Progenitor cell of endocrine pancreas (in vitro differentiated cells): Measurements from ENCODE around the gene SPSB1. TPM values are rescaled to one million over a fixed set of nuclear protein-coding genes. Genes with fewer than 3 reads are reported as not detected.

Experiments
- DNase-seq: peaks from one replicate; pipeline ENCODE4 v3.0.0; 2021; ENCODE audit warnings: low spot score; ENCODE audit not compliant: unreplicated experiment
- H3K27ac Mint-ChIP-seq: 2 replicates; pipeline ENCODE4 v1.8.0; 2021; ENCODE audit warnings: mild to moderate bottlenecking, moderate library complexity, mixed read lengths
- H3K27me3 Mint-ChIP-seq: 2 replicates; pipeline ENCODE4 v1.8.0; 2021; ENCODE audit warnings: mixed read lengths
- H3K36me3 Mint-ChIP-seq: 2 replicates; pipeline ENCODE4 v1.8.0; 2022; ENCODE audit warnings: mixed read lengths; ENCODE audit not compliant: insufficient read depth
- H3K4me1 Mint-ChIP-seq: 2 replicates; pipeline ENCODE4 v1.8.0; 2021; ENCODE audit warnings: low read depth, mixed read lengths
- H3K4me3 Mint-ChIP-seq: 2 replicates; pipeline ENCODE4 v1.8.0; 2021; ENCODE audit warnings: low read depth, mild to moderate bottlenecking, moderate library complexity, mixed read lengths
- H3K9me3 Mint-ChIP-seq: 2 replicates; pipeline ENCODE4 v1.8.0; 2021; ENCODE audit warnings: low read depth, mixed read lengths
- long read RNA-seq: library from polyadenylated mRNA; unstranded; transcript quantifications from one replicate; pipeline ENCODE4 v2.0.0, GENCODE V29; 2020
- total RNA-seq: library from RNA; stranded (reverse); gene quantifications from 2 replicates; pipeline ENCODE4 v1.2.1, GENCODE V29; 2021
- TF ChIP-seq, protein P1 (sequence below): fragments of 200-600 bp; sonication (generic); IDR thresholded peaks from one replicate; pipeline ENCODE4 v1.5.0; 2021; ENCODE audit warnings: antibody characterized with exemption, mild to moderate bottlenecking; ENCODE audit not compliant: unreplicated experiment

Gene SPSB1
- 5.5 and 6.6 TPM in 2 replicates for total RNA-seq
- long read RNA-seq, result 0 reads

DNA sequence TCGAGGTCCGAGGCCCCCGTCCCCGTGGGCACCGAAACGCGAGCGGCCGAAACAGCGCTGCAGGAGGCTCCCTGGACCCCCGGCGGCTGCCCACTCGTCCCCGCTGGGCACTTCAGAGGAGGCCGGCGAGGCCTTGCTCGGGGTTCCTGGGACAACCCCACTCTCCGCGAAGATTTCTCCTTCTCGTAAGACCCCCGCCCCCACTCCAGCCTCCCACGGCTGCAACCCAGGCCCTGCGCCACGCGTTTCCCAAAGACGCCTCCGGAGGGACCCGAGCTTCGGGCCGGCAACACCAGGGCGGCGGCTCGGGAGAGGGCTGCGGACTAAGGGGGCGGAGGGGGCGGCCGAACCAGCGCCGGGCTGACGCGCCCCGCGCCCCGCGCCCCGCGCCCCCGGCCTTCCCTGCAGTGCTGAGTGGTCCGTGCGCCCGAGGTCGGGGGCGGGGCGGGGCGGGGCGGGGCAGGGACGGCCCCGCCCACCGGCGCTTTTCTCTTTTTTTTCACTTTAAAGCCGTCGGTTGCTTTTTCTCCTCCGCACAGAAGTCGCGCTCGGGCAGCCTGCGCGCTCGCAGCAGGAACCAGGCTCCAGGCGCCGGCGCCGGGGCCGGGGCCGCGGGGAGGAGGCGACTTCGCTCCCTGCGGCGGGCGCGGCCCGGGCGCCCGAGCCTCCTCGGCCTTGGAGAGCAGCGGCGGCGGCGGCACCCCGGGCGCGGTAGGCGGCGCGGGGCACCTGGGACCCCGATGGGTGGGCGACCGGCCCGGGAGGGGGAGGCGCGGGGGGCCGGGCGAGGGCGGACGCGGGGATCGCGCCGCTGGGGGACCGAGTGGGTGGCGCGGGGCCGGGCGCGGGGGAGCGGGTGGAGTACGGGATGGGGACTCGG is at the start of gene SPSB1:
TSS of gene SPSB1 (plus strand) at position 534 of the 880 bp plus-strand sequence. CDS start 62,998 bp downstream, outside the sequence.
- H3K27me3 Mint-ChIP-seq, result peaks cover 5% of the 10 kb centered on the region

GRCh38 chr1:9243066-9243739 is 49.5 kb upstream of the SPSB1 start:
- H3K9me3 Mint-ChIP-seq, result no peaks in the 10 kb centered on the region
- TF ChIP-seq, protein P1, sequence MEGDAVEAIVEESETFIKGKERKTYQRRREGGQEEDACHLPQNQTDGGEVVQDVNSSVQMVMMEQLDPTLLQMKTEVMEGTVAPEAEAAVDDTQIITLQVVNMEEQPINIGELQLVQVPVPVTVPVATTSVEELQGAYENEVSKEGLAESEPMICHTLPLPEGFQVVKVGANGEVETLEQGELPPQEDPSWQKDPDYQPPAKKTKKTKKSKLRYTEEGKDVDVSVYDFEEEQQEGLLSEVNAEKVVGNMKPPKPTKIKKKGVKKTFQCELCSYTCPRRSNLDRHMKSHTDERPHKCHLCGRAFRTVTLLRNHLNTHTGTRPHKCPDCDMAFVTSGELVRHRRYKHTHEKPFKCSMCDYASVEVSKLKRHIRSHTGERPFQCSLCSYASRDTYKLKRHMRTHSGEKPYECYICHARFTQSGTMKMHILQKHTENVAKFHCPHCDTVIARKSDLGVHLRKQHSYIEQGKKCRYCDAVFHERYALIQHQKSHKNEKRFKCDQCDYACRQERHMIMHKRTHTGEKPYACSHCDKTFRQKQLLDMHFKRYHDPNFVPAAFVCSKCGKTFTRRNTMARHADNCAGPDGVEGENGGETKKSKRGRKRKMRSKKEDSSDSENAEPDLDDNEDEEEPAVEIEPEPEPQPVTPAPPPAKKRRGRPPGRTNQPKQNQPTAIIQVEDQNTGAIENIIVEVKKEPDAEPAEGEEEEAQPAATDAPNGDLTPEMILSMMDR, result no peak
- peaks cover 4% of the 10 kb centered on the region for H3K36me3 Mint-ChIP-seq
- H3K27ac Mint-ChIP-seq, result no peak overlapping the region
- H3K4me3 Mint-ChIP-seq, result no peak overlapping the region
- H3K4me1 Mint-ChIP-seq, result peaks cover 16% of the 10 kb centered on the region
- no peaks in the 10 kb centered on the region for H3K27me3 Mint-ChIP-seq
- DNase-seq, result no peak

More for the DNA sequence above, at the start of gene SPSB1:
- H3K4me3 Mint-ChIP-seq, result peak within 1 kb of the TSS; percentile 66
- peaks cover 4% of the 10 kb centered on the region for H3K9me3 Mint-ChIP-seq
- peaks cover 2% of the 10 kb centered on the region for H3K4me1 Mint-ChIP-seq
- DNase-seq, result peak; percentile 32
- TF ChIP-seq, protein P1, result no peak
- peaks cover 2% of the 10 kb centered on the region for H3K36me3 Mint-ChIP-seq
- H3K27ac Mint-ChIP-seq, result no peak within 1 kb of the TSS

GRCh38 chr1:9244501-9245229 is 48.0 kb upstream of the SPSB1 start:
- peaks cover 8% of the 10 kb centered on the region for H3K36me3 Mint-ChIP-seq
- H3K9me3 Mint-ChIP-seq, result no peaks in the 10 kb centered on the region
- TF ChIP-seq, protein P1, result no peak
- H3K4me1 Mint-ChIP-seq, result peaks cover 15% of the 10 kb centered on the region
- H3K27me3 Mint-ChIP-seq, result no peaks in the 10 kb centered on the region
- H3K4me3 Mint-ChIP-seq, result no peak overlapping the region
- H3K27ac Mint-ChIP-seq, result peak overlapping the region; percentile 20
- no peak for DNase-seq

DNA sequence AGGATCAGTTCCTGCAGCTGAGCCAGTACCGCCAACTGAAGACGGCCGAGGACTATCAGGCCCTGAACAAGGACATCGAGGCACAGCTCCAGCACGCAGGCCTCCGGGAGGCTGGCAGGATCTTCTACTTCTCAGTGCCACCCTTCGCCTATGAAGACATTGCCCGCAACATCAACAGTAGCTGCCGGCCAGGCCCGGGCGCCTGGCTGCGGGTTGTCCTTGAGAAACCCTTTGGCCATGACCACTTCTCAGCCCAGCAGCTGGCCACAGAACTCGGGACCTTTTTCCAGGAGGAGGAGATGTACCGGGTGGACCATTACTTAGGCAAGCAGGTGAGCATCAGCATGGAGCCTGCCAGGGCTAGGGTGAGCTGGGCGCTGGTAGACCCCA is 47.5 kb upstream of the SPSB1 start:
- peaks cover 20% of the 10 kb centered on the region for H3K4me1 Mint-ChIP-seq
- H3K4me3 Mint-ChIP-seq, result no peak overlapping the region
- H3K36me3 Mint-ChIP-seq, result peaks cover 8% of the 10 kb centered on the region
- no peak for DNase-seq
- TF ChIP-seq, protein P1, result no peak
- no peaks in the 10 kb centered on the region for H3K27me3 Mint-ChIP-seq
- no peaks in the 10 kb centered on the region for H3K9me3 Mint-ChIP-seq
- H3K27ac Mint-ChIP-seq, result no peak overlapping the region

DNA sequence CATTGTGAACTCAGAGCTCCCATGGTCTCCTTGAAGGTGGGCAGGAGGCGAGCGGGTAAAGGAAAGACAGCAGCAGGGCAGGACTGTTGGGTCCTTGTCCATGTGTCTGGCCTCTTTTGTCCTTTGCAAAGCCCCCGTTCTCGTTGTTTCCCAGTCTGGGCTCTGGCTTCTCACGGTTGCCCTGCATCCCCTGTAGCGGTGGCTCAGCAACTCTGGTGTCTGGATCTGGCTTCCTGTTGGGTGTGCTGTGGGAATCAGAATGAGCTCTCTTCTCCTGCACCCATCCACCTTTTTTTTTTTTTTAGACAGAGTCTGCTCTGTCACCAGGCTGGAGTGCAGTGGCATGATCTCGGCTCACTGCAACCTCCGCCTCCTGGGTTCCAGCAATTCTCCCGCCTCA is 47.0 kb upstream of the SPSB1 start:
- no peak overlapping the region for H3K27ac Mint-ChIP-seq
- no peaks in the 10 kb centered on the region for H3K27me3 Mint-ChIP-seq
- H3K4me3 Mint-ChIP-seq, result no peak overlapping the region
- H3K4me1 Mint-ChIP-seq, result peaks cover 18% of the 10 kb centered on the region
- H3K9me3 Mint-ChIP-seq, result no peaks in the 10 kb centered on the region
- peaks cover 8% of the 10 kb centered on the region for H3K36me3 Mint-ChIP-seq
- TF ChIP-seq, protein P1, result no peak
- no peak for DNase-seq
